Fibroblast of skin of right biceps (primary cell): ENCODE results near the gene SDC1.
A peak's percentile ranks its signal among the peaks of the same experiment; 100 is the strongest.

Experiments
- DNase-seq: peaks from one replicate; pipeline ENCODE4 v3.0.0-alpha.2; 2013

Gene SDC1

DNA sequence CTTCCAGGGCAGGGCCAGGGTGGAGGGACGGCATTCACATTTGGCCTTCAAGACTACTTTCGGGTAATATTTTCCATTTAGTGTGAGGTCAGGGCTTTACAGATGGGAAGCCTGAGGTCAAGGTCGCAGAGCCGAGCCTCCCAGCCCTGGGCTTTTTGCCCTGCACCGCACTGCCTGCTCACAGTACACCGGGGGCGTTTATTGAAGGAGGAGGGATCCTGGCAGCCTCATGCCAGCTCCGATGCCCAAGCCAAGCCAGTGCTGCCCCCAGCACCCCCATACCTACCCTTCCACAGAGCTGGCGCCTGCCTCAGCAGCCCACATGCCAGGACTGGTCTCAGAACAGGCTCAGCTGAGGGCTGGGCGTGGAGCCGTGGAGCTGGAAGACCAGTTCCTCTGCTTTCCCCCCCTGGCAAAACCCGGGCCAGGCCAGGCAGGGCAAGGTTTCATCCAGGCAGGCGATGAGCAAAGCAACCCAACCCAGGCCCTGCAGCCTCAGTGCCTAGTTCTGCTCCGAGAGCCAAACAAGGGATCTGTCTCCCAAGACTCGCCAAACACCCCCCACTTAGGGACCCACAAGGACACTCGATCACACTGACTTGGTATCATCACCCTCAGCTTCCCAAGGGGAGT lies 11.9 kb downstream of the SDC1 start:
- DNase-seq, result no peak

DNA sequence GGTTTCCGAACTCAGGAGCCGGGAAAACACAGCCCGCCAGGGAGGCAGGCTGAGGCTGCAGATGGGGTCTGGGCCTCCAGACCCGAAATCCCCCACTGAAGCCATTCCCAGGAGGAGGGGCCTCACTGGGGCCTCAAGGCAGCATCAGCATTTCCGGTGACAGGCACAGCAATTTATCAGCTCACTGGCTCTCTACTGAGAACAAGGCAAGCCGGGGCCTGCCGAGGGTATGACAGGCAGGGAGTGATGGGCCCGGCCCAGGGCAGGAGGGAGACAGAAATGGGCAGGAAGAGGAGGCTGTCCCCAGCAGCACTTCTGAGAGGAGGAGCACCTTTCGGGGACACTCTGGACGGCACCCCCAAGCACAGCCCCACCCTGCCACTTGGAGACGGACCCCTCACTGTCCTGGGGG lies 12.5 kb downstream of the SDC1 start:
- DNase-seq, result peak; percentile 76

DNA sequence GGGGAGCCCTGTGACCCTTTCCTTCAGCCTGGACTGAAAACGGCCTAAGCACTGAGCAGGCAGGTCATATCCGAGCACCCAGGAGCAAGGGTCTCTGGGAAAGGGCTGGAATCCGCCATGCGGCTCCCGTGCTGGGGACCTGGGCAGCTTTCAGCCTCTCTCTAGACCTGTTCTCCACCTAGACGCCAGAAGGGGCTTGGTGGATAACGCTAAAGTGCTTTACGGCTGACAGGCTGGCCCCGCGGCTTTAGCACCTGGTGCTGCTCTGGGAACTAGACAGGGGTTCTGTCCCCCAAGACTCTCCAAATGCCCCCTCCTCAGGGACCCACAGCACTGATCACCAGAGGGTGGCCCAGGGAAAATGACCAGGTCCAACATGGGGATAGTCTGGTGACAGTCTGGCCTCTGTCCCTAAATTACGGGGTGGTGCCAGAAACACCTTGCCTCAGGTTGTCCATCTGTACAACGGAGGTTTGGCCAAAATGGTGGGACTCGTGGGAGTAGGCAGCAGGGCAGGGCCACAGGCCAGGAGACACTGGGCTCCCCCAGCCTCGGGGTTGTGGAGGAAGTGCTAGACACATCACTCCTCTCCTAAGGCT lies 13.0 kb downstream of the SDC1 start:
- DNase-seq, result no peak

DNA sequence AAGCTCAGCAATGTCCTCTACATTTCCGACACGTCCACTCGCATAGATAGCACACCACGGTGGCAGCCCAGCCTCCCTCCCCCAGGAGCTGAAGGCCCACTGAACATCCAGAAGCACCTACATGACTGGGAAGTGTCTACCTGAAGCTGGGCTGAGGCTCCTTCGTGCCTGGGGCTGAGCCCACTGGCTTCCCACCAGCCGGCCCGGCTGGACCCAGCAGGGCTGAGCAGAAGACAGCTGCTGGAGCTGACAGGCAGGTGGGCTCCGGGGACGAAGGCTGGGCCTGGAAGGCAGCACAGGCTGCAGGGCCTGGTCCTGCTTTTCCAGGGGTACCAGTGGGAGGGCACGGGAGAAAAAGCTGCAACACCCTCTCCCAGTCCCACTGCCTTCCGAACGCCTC lies 13.5 kb downstream of the SDC1 start:
- DNase-seq, result no peak

DNA sequence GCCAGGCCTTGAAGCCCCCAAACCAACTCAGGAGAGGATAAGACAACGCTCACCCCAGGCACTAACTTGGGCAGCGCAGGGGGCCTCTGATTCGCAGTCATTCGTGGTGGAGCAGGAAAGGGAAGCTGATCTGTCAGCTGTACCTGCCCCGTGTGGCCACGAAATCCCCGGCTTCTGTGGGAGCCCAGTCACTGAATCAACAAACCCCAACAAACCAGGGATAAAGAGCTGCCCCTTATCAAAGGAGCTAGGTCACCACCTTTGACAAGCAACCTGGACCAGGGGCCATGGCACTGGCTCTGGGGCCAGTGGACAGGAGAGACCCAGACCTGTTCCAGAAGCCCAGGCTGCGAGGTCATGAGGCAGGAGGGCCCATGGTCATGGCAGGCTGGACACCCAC lies 14.5 kb downstream of the SDC1 start:
- no peak for DNase-seq

DNA sequence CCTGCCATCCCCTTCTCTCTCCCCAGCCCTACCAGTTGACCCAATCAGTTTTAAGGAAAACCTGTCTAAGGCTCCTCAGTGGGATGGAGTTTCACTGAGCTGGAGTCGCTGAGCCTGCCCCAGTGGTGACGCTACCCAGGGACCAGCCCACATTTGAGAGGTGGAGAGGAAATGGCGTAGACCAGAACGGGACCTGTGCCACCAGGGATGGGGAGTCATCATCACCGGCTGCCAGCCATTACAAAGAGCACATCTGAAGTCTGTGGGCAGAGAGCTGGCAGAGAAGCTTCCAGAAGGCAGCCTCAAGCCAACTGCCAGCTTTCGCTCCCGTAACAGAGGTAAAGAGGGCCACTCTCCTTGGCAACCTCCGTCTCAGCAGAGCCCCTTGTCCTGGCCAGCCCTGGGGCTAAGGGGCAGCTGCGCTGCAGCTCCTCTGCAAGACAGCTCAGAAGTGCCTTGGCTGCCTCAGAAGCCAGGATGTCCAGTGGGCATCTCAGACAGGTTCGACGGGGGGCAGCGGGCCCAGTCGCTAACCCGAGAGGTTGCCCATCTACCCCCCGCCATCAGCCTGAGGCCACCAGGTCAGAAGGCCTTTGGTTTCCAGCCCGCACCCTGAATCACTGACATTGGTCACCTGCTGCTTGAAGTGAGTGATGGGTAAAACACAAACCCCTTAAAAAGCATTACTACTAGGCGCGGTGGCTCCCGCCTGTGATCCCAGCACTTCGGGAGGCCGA lies 15.4 kb downstream of the SDC1 start:
- DNase-seq, result no peak

DNA sequence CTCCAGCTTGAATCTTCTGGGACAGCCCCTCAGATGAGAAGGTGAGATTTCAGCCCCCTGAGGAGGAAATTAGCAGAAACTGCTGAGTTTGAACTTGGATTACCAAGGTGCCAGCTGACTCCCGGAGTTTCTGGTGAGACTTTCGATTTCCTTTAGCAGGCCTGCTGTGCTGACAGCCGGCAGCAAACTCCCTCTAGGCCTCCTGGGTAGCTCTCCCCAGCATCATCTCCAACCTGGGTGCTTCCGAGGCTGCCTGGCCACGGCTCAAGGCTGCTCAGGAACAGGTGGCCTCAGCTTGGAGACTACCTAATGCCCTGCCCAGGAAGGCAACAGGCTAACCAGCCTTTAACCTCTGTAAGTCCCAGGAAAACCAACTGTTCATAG lies 16.5 kb downstream of the SDC1 start:
- DNase-seq, result no peak

DNA sequence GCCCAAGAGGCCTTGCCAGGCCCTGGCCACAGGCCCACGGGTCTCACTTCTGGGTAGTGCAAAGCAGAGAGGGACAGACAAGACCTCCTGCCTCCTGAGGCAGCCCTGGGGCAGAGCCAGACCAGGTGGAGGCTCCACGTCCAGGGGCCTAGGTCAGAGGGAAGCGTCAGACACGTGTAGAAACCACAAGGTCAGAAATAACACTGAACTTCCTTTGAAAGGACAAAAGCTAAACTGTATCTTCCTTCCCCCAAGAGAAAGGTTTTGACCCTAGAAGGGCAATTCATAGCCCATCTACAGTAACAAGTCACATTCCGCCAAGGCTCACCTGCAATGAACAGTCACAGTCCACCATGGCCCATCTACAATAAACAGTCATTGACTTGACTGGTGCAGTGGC lies 17.9 kb downstream of the SDC1 start:
- no peak for DNase-seq

DNA sequence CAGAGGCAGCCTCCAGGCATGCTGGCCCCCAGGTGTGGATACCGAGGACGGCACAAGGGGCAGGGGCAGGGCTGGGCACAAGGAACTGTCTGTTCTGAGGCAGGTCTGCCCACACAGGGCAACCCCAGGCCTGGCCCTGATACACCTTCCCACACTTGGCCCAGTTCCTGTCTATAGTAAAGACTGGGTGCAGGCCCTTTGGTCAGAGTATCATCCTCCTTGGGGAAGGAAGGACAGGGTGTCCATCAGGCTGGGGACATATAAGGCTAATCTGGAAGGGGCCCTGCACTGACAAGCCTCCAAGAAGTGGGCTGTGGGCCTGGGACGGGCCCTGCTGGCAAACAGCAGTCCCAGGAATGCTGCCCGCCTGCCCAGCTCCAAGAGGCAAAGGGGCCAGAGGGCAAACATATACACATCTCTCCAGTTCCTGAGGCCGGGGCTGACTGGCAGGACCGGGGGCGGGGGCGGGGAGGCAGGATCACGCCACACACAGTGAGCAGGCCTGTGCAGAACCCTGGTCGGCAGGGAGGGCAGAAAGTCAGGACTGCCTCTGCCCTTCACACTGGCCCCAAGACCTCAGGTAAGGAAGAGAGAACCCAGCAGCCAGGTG lies 18.9 kb downstream of the SDC1 start:
- DNase-seq, result no peak

DNA sequence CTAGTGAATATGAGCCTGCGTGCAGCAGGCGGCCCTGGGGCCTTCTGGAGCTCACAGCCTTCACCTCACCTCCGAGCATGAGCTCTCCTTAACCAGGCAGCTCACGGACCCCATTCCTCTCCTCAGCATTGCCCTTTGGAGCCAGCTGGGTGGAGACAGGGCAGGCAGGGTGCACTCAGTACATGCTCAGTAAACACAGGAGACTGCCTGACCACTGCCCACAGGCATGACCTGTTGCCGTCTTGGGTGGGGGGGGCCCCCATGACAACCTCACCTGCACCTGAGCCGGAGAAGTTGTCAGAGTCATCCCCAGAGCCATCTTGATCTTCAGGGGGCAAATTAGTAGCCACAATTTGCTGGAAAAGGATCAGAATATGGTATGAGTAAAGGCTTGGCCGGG lies 19.9 kb downstream of the SDC1 start:
- DNase-seq, result no peak

DNA sequence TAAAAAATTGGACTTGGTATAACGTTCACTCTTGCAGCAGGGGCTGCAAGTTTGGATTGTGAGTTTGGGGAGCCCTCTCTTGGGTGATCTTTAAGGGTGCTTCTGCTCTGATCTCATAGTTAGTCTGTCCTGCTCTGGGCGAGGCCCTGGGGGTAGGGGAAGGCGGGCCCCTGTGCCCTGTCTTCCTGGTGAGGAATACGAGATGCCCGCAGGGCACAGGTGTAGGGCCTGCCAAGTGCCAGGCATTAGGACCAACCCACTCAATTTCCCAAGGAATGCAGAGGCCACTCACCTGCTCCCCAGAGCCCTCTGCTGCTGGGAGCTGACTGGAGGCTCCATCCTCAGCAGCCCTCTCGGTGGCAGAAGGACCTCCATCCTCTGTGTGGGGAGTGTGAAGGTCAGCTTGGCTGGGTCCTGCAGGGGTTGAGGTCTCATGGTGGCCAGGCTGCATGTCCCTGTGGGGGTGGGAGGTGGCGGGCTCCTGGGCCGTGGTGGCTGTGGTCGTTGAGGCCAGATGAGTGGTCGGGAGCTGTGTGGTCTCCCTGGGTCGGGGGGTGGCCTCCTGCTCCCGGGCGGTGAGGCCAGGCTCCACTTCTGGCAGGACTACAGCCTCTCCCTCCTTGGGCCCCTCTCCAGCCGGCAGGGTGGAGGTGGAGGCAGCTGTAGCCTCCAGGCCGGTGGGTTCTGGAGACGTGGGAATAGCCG lies 21.3 kb downstream of the SDC1 start:
- DNase-seq, result no peak

DNA sequence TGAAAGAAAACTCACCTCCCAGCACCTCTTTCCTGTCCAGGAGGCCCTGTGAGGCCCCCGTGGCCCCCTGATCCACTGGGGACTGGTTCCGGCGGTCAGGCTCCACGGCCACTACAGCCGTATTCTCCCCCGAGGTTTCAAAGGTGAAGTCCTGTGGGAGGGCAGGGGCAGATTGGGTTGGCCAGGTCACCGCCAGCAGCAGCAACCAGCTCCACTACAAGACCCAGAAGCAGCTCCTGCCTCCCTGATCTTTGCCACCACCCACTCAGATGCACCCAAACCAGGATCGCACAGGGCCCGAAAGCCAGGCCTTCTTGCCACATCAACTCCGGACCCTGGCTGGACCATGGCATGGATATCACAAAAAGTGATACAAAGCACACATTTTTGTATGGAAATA lies 21.9 kb downstream of the SDC1 start:
- no peak for DNase-seq

DNA sequence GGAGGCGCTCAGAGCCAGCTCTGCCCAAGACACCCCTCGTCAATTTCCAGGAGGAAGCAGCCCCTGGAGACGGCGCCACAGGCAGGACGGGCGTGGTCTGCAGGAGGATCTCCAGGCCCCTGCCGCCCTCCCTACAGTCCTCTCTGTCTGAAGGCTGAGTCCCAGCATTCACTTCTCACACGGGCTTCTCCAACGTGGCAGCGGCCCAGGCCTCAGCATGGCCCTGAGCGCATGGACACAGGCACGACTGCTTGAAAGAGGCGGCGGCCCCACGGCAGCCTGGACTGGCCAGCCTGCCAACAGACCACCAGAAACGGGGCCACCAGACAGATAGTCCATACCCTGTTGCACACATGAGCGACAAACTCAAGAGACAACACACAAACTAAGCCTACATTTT lies 23.3 kb downstream of the SDC1 start:
- no peak for DNase-seq

DNA sequence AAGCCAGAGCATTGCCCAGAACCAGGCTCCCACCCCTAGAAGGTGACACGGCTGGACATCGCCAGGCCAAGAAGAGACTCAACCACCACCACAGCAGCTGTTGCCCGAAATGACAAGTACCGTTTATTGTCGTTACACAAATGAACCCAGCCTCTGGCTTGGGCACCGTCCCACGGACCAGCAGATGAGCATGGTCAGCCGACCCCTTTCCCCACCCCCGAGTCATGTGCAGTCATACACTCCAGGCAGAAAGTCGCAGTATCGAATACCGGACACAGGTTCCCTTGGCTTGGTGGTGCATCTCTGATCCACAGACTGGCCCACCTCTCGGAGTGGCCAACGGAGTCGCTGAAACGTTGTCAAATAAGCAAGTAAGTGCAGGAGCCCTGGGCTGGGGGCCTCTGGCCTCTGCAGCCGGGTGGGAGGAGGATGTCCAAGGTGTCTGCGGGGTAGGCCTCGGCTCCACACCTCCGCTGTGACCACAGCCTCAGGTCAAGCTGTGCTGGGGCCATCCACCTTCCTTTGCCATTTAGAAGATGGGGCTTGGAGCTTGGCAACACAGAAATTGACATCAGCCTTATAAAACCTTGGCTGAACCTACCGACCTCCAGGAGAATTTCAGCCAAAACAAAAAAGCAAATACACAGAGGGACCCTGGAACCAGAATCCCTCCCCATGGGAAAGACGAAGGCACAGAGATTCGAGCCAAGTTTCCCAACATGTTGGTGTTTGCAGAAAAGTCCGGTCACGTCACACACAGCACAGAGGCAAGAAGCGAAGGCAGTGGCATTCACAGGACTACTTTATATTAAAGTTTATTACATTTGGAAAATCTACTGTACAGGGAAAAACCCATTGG lies 24.0 kb downstream of the SDC1 start:
- DNase-seq, result no peak

DNA sequence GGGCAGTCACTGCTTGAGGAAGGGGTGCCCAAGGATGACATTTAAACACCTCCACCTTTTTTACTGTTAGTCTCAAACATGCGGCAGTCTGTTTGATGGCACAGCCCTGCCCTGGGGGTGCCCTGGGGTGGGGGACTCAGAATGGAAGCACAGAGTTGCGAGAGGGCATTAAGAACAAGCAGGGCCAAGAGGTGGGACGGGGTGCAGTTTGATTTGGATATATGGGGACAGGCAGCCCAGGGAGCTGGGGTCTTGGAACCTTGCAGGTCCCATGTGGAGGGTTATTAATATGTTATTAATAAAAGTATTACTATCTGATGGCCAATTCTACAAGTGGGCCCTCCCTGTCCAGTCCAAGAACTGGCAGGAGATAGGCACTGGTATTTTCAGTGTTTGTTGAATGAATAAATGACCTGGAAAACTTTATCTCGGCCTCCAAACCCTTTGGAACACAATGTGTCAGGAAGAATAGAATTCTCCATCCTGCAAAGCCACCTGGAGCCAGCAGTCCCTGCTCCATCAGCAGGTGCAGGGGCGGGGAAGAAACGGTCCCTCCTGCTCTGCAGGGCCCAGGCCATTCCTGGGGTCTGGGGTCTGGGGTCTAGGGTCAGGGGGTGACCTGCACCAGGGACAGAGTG lies 25.2 kb downstream of the SDC1 start:
- no peak for DNase-seq

DNA sequence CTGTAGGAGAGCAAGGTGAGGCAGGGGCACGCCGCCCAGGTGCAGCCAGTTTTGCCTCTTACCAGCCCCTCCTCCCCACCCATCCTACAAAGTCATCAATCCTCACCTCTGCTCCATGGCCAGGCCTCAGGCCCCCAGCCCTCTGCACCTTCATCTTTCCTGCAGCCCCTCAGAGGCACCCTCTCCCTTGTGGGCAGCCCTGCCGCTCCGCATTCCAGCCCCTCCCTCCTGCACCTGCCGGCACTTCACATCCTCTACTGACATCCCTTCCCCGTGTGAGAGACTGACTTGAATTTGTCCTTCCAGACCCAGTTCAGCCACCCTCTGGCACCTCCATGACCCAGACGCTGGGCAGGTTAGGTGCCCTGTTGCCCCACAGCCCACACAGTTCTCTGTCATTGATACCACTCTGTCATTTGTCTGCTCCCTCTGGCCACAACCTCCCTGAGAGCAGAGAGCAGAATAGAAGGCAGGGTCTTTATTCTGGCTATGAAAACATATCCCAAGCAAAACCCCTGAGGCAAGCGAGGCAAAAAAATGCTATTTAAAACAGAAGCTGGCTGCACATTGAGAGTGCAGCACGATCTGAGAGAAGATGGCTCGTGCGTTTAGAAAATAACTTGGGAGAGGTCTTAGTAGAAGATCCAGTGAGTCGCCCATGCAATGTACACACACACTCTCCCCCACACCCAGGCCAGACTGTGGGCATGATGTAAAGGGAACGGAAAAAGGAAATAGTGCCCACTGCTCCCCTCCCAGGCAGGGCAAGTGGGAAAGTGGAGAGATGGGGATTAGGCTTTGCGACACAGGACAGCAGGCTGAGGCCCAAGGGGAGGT lies 25.9 kb downstream of the SDC1 start:
- DNase-seq, result no peak

DNA sequence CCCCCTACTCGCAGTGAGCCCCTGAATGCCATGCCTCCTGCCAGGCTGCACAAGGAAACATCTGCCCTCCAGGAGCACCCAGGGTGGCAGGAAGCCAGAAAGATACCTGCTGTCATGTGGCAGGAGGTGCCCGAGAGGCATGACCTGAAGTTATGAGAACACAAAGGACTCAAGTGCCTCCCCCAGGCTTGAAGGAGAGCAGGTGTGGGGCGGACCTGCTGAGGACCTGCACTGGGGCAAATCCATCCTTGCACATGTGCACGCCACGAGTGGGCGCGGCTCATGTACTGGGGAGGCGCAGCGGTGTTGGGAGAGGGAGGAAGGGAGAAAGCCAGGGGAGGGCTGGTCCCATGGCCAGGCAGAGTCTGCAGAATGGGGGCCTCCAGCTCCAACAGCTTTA lies 26.9 kb downstream of the SDC1 start:
- DNase-seq, result no peak

DNA sequence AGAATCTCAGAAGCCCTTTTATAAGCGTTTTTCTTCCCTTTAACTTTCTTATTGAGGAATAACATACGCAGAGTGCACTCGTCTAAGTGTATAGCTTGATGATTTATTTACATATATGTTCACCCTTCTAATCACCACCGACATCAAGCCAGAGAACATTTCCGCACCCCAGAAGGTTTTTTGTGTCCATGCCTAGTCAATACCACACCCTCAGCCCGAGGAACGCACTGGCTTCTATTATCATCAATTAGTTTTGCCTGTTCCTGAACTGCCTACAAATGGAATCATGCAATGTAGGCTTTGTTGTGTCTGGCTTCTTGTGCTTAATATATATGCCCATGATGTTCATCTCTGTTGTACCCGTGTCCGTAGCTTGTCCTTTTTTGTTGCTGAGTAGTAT lies 27.7 kb downstream of the SDC1 start:
- no peak for DNase-seq

DNA sequence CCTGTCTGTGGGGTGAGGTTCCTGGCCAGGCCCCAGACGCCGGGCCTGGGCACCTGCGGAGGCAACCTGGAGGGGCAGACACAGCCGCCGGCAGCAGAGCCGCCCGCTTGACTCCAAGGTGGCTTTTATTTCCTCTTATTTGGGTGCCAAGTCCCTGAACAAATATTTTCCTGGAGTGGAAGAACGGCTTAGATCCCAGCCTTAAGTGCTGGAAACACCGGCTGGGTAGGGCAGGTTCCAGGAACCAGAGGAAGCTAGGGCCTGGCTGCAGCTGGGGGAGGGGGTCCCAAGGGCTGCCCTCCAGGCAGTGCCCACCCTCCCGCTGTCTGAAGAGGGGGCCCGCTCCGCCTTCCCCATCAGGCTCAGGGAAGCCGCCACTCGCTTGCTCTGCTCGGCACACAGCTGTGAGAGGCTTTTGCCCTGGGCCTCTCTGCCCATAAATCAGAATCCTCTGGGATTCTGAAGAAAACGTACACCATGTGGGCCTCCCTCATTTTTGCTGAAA lies 28.2 kb downstream of the SDC1 start:
- DNase-seq, result no peak

DNA sequence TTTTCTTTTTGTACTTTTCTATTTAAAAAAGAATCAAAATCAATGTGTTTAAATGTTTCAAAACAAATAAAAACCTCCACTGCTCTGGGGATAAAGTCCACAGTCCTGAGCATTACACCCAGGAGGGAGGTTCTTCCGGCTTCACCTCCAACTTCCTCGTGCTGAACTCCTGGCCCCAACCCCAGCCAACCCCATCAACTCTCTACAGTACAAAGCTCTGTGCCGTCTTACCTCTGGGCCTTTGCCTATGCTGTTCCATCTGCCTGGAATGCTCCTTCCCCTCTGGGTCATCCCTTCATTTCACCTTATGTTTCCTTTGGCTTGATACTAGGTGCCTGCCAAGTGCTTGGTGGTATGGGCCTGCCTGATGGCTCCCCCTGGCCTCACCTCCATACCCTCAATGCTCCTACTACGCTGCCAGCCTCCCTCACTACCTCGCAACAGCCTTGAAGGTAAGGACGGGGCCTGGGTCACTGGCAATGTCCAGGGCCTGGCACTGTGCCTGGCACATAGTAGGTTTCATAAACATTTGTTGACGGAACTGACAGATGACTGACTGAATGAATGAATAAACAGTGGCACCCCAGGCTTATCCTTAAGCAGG lies 28.8 kb downstream of the SDC1 start:
- DNase-seq, result no peak
